ENCODE measurements around the gene PRDM16. TPM values are rescaled to one million over a fixed set of nuclear protein-coding genes. Genes with fewer than 3 reads are reported as not detected.
A peak's percentile ranks its signal among the peaks of the same experiment; 100 is the strongest.

PRDM16 gene
- total RNA-seq, 4 donors from 2014 or later, result 0.26 to 7.7 (median 0.35) TPM; not detected in 1

DNA sequence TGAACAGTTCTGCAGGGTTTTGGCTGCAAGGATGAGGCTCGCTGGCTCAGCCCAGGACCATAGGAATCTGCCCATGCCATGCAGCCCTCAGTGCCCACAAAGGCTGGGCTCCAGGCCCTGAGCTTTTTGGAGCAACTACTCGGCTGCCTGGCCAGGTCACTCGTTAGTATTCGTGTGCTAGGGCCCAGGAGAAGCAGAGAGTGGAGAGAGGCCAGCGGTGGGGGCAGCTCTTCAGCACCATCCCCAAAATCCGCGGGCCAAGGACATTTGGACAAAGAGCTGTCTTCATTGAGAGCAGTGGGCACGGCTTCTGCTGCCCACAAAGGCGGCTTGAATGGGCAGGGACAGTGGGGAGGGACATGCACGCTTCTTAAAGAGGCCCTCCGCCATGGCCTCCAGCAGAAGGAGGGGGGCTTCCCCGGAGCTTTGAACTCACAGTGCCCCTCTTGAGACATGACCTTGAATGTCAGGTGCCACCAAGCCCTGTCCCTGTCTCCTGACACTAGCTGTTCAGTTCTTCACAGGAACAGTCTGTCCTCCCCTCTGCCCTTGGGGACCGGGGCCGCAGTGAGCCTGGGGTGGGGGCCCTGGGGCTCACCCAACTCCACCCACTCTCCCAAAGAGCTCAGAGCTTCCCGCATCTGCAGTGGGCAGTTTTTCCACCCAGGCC, 279.3 kb downstream of the PRDM16 start:
- Histone ChIP-seq H3K27ac (no peak overlapping the region), H3K36me3 (no peaks in the 10 kb centered on the region)
- intact Hi-C loops (cut with DNase I; ENCODE audit: low total_unique reads), result no loop called here

GRCh38 chr1:3349161-3349967, 280.4 kb downstream of the PRDM16 start:
- TF ChIP-seq, protein P1, sequence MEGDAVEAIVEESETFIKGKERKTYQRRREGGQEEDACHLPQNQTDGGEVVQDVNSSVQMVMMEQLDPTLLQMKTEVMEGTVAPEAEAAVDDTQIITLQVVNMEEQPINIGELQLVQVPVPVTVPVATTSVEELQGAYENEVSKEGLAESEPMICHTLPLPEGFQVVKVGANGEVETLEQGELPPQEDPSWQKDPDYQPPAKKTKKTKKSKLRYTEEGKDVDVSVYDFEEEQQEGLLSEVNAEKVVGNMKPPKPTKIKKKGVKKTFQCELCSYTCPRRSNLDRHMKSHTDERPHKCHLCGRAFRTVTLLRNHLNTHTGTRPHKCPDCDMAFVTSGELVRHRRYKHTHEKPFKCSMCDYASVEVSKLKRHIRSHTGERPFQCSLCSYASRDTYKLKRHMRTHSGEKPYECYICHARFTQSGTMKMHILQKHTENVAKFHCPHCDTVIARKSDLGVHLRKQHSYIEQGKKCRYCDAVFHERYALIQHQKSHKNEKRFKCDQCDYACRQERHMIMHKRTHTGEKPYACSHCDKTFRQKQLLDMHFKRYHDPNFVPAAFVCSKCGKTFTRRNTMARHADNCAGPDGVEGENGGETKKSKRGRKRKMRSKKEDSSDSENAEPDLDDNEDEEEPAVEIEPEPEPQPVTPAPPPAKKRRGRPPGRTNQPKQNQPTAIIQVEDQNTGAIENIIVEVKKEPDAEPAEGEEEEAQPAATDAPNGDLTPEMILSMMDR (IDR thresholded peaks at IDR 0.05), result peak in 2 of 4 experiments; percentile 8 to 14
- TF ChIP-seq POLR2A (IDR thresholded peaks at IDR 0.05), result no peak
- peaks cover 4 to 11% of the 10 kb centered on the region in 2 donors for H3K4me1 ChIP-seq
- no peak overlapping the region for H3K4me3 ChIP-seq
- DNase-seq, result no peak
- H3K27ac ChIP-seq, result peak overlapping the region in 1 of 2 donors; percentile 1
- intact Hi-C loops (cut with DNase I; ENCODE audit: low total_unique reads), result no loop called here
- peaks cover 0 to 4% of the 10 kb centered on the region in 2 donors for H3K9me3 ChIP-seq
- H3K36me3 ChIP-seq, result no peaks in the 10 kb centered on the region
- H3K27me3 ChIP-seq, result no peaks in the 10 kb centered on the region

More for the DNA sequence above, 279.3 kb downstream of the PRDM16 start:
- TF ChIP-seq, protein P1 (IDR thresholded peaks at IDR 0.05), result no peak
- no peak overlapping the region for H3K4me3 ChIP-seq
- no peaks in the 10 kb centered on the region for H3K27me3 ChIP-seq
- H3K9me3 ChIP-seq, result peaks cover 0 to 13% of the 10 kb centered on the region in 2 donors
- DNase-seq, result no peak
- peaks cover 4 to 11% of the 10 kb centered on the region in 2 donors for H3K4me1 ChIP-seq

DNA sequence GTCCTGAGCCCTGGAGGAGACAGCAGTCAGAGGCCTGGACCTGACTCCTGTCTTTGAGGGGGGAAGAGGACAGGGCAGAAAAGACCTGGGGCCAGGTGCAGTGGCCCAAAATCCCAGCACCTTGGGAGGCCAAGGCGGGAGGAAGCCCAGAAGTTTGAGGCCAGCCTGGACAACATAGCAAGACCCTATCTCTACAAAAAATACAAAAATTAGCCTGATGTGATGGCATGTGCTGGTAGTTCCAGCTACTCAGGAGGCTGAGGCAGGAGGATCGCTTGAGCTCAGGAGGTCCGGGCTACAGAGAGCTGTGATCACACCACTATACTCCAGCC, 280.9 kb downstream of the PRDM16 start:
- no peak overlapping the region for H3K4me3 ChIP-seq
- intact Hi-C loops (cut with DNase I; ENCODE audit: low total_unique reads), result no loop called here
- TF ChIP-seq POLR2A (IDR thresholded peaks at IDR 0.05), result no peak
- TF ChIP-seq, protein P1 (IDR thresholded peaks at IDR 0.05), result no peak
- peaks cover 4 to 11% of the 10 kb centered on the region in 2 donors for H3K4me1 ChIP-seq
- DNase-seq, result no peak
- H3K36me3 ChIP-seq, result no peaks in the 10 kb centered on the region
- H3K27me3 ChIP-seq, result no peaks in the 10 kb centered on the region
- peak overlapping the region; percentile 1 to 93 for H3K27ac ChIP-seq
- H3K9me3 ChIP-seq, result no peaks in the 10 kb centered on the region

DNA sequence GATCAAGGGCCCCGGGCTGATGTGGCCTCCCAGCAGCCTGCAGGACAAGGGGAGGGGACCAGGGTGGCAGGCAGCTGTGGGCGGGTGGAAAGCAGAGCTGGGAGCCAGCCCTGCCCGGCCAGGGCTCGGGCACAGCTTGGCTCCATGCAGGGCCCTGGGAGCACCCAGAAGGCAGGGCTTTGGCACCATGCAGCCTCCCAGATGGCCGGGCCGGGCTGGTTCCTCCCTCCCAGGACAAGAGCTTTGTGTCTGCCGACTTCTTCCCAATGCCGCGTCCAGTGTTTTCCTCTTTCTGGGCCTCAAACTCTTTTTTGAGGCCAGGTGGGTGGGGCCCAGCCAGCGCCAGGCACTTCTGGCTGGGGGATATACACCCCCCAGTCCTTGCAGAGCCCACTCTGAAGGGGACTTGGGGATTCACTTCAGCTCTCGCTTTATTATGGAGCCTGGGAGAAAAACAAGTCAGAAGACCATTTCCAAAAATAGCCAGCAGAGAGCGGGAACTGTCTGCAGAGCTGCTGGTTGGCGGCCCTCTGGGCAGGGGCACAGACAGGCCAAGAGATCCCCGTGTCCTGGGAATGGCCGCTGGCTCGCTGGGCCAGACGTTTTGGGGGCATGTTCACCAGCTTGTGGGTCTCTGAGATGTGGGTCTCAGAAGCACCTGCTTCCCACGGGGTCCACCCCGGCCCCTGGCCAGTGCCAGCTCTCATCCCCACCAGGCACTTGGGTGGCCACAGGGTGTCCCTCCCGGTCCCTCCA, 281.7 kb downstream of the PRDM16 start:
- intact Hi-C loops (cut with DNase I; ENCODE audit: low total_unique reads), result no loop called here
- Histone ChIP-seq H3K4me3 (no peak overlapping the region), H3K4me1 (peaks cover 4 to 11% of the 10 kb centered on the region in 2 donors), H3K9me3 (no peaks in the 10 kb centered on the region), H3K27ac (peak overlapping the region; percentile 93 to 95), H3K27me3 (no peaks in the 10 kb centered on the region), H3K36me3 (no peaks in the 10 kb centered on the region)
- peak; percentile 35 to 47 for DNase-seq
- TF ChIP-seq POLR2A (IDR thresholded peaks at IDR 0.05), result no peak
- TF ChIP-seq, protein P1 (IDR thresholded peaks at IDR 0.05), result peak in 2 of 4 experiments; percentile 21 to 37

Measured in uterus (tissue), 4 donors.